ENCODE measurements around the gene FNDC3B. TPM values are rescaled to one million over a fixed set of nuclear protein-coding genes. Genes with fewer than 3 reads are reported as not detected.

Gene FNDC3B
- total RNA-seq, 2 donors from 2014 or later, result 57.6 to 69.3 TPM

GRCh38 chr3:172352786-172353185, 313.4 kb downstream of the FNDC3B start:
- H3K36me3 ChIP-seq, result peaks cover 44% of the 10 kb centered on the region
- H3K4me1 ChIP-seq, result peaks cover 0 to 15% of the 10 kb centered on the region in 2 donors
- H3K9me3 ChIP-seq, result no peaks in the 10 kb centered on the region
- no peak for TF ChIP-seq CTCF (IDR thresholded peaks at IDR 0.05)
- H3K4me3 ChIP-seq, result no peak overlapping the region
- no peaks in the 10 kb centered on the region for H3K27me3 ChIP-seq
- no peak overlapping the region for H3K27ac ChIP-seq
- no peak for DNase-seq (ENCODE audit: low spot score)

GRCh38 chr3:172354931-172355499, 315.6 kb downstream of the FNDC3B start:
- Histone ChIP-seq H3K4me1 (peaks cover 0 to 10% of the 10 kb centered on the region in 2 donors), H3K4me3 (no peak overlapping the region), H3K36me3 (peaks cover 28% of the 10 kb centered on the region), H3K27me3 (no peaks in the 10 kb centered on the region), H3K9me3 (no peaks in the 10 kb centered on the region), H3K27ac (no peak overlapping the region)
- no peak for DNase-seq (ENCODE audit: low spot score)
- TF ChIP-seq CTCF (IDR thresholded peaks at IDR 0.05), result no peak

DNA sequence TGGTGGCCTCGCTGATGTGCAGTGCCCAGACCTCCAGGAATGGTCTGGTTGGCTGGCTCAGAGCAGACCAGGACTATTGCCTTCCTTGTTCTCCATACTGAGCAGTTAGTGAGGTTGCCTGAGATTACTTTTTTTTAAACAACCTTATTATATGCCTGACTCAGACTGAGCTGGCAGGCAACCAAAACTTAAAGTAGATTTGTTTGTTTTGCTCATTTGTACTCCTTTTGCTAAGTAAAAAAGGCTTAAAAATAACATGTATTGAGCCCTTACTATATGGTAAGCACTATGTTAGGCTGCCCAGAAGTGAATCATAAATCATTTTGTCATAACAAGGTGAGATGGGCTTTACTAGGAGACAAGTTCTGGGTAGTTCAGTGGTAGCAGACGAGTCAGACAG, 316.5 kb downstream of the FNDC3B start:
- Histone ChIP-seq H3K4me1 (peaks cover 0 to 10% of the 10 kb centered on the region in 2 donors), H3K27ac (no peak overlapping the region), H3K9me3 (no peaks in the 10 kb centered on the region), H3K27me3 (no peaks in the 10 kb centered on the region), H3K4me3 (no peak overlapping the region), H3K36me3 (peaks cover 23% of the 10 kb centered on the region)
- DNase-seq (ENCODE audit: low spot score), result no peak
- no peak for TF ChIP-seq CTCF (IDR thresholded peaks at IDR 0.05)

DNA sequence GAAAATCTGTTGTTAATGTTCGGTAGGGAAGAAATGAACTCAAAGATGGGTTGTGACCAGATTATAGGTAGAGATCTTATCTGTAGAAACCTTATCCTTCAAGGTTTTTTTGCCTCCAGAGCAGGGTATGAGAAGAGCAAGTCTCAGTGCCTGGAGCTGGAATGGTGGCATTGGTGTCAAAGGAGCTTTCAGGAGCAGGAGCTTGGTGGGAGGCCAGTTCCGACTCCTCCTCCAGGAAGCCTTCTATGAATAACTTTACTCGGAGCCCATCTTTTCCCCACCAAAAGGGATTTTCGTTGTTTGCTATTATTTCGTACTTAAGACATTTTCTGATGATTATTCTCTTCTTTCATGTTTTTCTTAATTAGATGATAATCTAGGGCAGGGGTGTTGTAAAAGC, 317.0 kb downstream of the FNDC3B start:
- Histone ChIP-seq H3K27ac (no peak overlapping the region), H3K27me3 (no peaks in the 10 kb centered on the region), H3K4me3 (no peak overlapping the region), H3K9me3 (no peaks in the 10 kb centered on the region), H3K36me3 (peaks cover 25% of the 10 kb centered on the region), H3K4me1 (peaks cover 0 to 10% of the 10 kb centered on the region in 2 donors)
- TF ChIP-seq CTCF (IDR thresholded peaks at IDR 0.05), result no peak
- no peak for DNase-seq (ENCODE audit: low spot score)

DNA sequence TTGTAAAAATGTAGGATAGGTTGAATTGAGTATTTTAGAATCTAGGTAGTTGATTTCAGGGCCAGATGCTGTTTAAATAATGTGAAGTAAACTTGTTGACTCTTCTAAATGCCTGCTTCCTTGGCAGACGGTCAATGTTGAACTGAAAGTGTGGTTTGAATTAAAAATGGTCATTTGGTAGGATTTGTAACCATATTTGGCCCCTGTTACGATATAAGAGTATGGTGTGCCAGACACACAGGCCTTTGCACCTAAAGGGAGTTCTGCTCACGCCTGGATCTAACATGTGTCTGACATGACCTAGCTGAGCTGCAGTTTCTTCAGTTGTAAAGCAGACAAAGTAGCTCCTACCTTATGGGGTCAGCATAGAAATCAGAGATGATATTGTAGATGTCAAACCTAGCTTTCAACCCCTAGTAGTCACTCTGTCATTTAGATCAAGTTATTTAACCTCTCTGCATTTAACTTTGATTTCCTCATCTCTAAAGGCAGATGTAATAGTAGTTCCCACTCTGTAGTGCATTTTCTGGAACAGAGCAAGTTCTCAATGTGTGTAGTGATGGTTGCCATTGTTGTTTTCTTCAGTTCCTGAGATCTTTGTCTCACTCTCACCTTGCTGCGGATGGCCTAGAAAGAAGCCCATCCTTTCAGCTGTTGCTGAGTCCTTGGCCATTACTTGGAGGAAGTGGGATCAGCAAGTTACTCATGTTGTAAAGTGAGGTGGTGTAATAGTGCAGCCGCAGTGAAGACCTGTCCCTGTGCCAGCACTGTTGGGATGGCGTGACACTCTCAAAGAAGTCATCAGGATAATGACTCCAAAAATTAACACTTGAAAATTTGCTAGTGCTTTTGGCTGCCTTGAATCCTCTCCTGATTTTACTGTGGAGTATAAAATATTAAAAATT, 318.7 kb downstream of the FNDC3B start:
- no peak overlapping the region for H3K27ac ChIP-seq
- peaks cover 0 to 10% of the 10 kb centered on the region in 2 donors for H3K4me1 ChIP-seq
- peaks cover 21% of the 10 kb centered on the region for H3K36me3 ChIP-seq
- H3K9me3 ChIP-seq, result no peaks in the 10 kb centered on the region
- no peak for DNase-seq (ENCODE audit: low spot score)
- H3K27me3 ChIP-seq, result no peaks in the 10 kb centered on the region
- H3K4me3 ChIP-seq, result no peak overlapping the region
- no peak for TF ChIP-seq CTCF (IDR thresholded peaks at IDR 0.05)

Measured in right atrium auricular region (tissue), 2 donors.